Left ventricle myocardium superior (tissue), 1 donor: ENCODE data around the gene FBRSL1. TPM values are rescaled to one million over a fixed set of nuclear protein-coding genes. Genes with fewer than 3 reads are reported as not detected.

ENCODE experiments used
- ATAC-seq: fragments of 200-7000 bp; cut with Tn5 transposase; one replicate; pipeline ENCODE4 v1.9.1; 2020; ENCODE audit warnings: mild to moderate bottlenecking, moderate library complexity
- DNase-seq: peaks from one replicate; pipeline ENCODE4 v3.0.0-alpha.2; 2020
- intact Hi-C: fragments of 100-400 bp; cut with micrococcal nuclease; formaldehyde crosslinking; loops from one replicate; pipeline ENCODE4 v1.11.0; 2022
- total RNA-seq: library from RNA; stranded (reverse); fragmentation: NEBNext Ultra II Directional; extraction: Animal tissue kit (Norgen Biotek cat#: 25700); gene quantifications from one replicate; pipeline ENCODE4 v1.2.1, GENCODE V29; 2021
- donor health status: DM: no; HTN: yes; CAD: no; lungs with severe emphysema.

Gene FBRSL1
- total RNA-seq, 1 donor from 2014 or later: 68.0 TPM

- intact Hi-C loops: no loop called here
- ATAC-seq (peak; percentile 69), DNase-seq (peak; percentile 66)
Measured at GRCh38 chr12:132559652-132560363, 69.9 kb downstream of the FBRSL1 start.

- ATAC-seq (peak; percentile 12), DNase-seq (no peak)
- intact Hi-C loops: no loop called here
Measured at GRCh38 chr12:132560364-132560613, 70.3 kb downstream of the FBRSL1 start.

- ATAC-seq: peak; percentile 9
- DNase-seq: peak; percentile 65
- intact Hi-C loops: no loop called here
Measured at GRCh38 chr12:132560614-132561426, 70.9 kb downstream of the FBRSL1 start.

Other genes with a start within 250 kb of the FBRSL1 start
- gene GALNT9, start 160.6 kb upstream of the FBRSL1 start, total RNA-seq: 1.6 TPM
- not detected for gene LRCOL1, start 120.4 kb downstream of the FBRSL1 start, total RNA-seq
- gene P2RX2, start 128.6 kb downstream of the FBRSL1 start, total RNA-seq: not detected
- gene POLE, start 197.2 kb downstream of the FBRSL1 start, total RNA-seq: 13.0 TPM
- 75.1 TPM for gene PXMP2, start 197.4 kb downstream of the FBRSL1 start, total RNA-seq
- gene PGAM5, start 220.7 kb downstream of the FBRSL1 start, total RNA-seq: 33.7 TPM